Measurements from ENCODE around the gene CD2AP. TPM values are rescaled to one million over a fixed set of nuclear protein-coding genes. Genes with fewer than 3 reads are reported as not detected.

CD2AP gene
- total and polyA plus RNA-seq, 9 donors = 6.9 to 40.7 (median 15.5) TPM

DNA sequence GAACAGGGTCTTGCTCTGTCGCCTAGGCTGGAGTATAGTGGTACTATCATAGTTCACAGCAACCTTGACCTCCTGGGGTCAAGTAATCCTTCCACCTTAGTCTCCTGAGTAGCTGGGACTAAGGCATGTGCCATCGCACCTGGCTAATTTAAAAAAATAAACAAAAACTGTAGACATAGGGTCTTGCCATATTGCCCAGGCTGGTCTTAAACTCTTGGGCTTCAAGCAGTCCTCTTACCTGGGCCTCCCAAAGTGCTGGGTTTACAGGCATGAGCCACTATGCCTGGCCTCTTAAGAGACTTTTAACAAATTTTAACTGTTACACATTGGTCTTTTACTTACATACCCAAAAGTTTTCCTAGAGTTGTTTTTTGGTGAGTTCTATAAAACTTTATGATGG lies 12.4 kb downstream of the CD2AP start:
- TF ChIP-seq POLR2A (IDR thresholded peaks at IDR 0.05) = no peak
- TF ChIP-seq EP300 (IDR thresholded peaks at IDR 0.05) = no peak
- TF ChIP-seq, protein P1, sequence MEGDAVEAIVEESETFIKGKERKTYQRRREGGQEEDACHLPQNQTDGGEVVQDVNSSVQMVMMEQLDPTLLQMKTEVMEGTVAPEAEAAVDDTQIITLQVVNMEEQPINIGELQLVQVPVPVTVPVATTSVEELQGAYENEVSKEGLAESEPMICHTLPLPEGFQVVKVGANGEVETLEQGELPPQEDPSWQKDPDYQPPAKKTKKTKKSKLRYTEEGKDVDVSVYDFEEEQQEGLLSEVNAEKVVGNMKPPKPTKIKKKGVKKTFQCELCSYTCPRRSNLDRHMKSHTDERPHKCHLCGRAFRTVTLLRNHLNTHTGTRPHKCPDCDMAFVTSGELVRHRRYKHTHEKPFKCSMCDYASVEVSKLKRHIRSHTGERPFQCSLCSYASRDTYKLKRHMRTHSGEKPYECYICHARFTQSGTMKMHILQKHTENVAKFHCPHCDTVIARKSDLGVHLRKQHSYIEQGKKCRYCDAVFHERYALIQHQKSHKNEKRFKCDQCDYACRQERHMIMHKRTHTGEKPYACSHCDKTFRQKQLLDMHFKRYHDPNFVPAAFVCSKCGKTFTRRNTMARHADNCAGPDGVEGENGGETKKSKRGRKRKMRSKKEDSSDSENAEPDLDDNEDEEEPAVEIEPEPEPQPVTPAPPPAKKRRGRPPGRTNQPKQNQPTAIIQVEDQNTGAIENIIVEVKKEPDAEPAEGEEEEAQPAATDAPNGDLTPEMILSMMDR (IDR thresholded peaks at IDR 0.05) = no peak
- no peaks in the 10 kb centered on the region for H3K36me3 ChIP-seq
- 49 to 90% (median 83%) methylated on average over 2 of the region's 2 CpGs for WGBS, 3 donors
- no peaks in the 10 kb centered on the region for H3K9me3 ChIP-seq
- no peaks in the 10 kb centered on the region for H3K27me3 ChIP-seq
- no peak overlapping the region for H3K4me3 ChIP-seq
- DNase-seq = no peak
- intact Hi-C loops (cut with DNase I) = no loop called here
- H3K27ac ChIP-seq = no peak overlapping the region
- H3K4me1 ChIP-seq (ENCODE audit: insufficient read depth) = no peaks in the 10 kb centered on the region

DNA sequence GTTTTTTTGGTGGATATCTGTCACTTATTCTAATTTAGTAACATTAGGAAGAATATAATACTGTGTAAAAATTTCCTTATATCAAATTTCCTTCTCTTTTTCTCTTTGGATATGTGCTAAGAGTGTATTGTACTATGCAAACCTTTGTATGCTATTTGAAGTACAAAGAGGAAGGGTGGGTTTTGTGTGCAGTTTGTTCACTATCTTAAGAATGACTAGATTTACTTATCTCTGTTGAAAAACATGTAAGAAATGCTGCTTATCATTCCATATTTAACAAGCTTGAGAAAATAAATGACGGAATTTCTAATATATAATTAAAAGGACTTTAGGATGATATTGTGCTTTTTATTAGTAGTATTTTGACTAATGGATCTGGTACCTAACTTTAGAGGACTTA lies 13.1 kb downstream of the CD2AP start:
- no peak for DNase-seq
- H3K27ac ChIP-seq = no peak overlapping the region
- intact Hi-C loops (cut with DNase I) = no loop called here
- TF ChIP-seq EP300 (IDR thresholded peaks at IDR 0.05) (no peak), POLR2A (IDR thresholded peaks at IDR 0.05) (no peak)
- TF ChIP-seq, protein P1 (IDR thresholded peaks at IDR 0.05) = no peak
- no peak overlapping the region for H3K4me3 ChIP-seq
- no peaks in the 10 kb centered on the region for H3K9me3 ChIP-seq
- no peaks in the 10 kb centered on the region for H3K4me1 ChIP-seq (ENCODE audit: insufficient read depth)
- WGBS, 3 donors = 73 to 85% (median 82%) methylated on average over 1 of the region's 1 CpG
- no peaks in the 10 kb centered on the region for H3K36me3 ChIP-seq
- no peaks in the 10 kb centered on the region for H3K27me3 ChIP-seq

DNA sequence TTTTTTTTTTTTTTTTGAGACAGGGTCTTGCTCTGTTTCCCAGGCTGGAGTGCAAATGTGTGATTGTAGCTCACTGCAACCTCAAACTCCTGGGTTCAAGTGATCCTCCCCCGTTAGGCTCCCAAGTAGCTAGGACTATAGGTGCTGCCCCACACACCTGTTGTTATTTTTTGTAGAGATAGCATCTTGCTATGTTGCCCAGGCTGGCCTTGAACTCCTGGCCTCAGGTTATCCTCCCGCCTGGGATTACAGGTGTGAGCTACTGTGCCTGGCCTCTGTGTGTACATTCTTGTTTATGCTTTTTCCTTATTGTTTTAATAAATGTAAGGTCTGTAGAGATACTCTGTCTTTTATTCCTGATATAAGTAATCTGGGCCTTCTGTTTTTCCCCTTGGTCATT lies 14.8 kb downstream of the CD2AP start:
- no peaks in the 10 kb centered on the region for H3K9me3 ChIP-seq
- H3K36me3 ChIP-seq = no peaks in the 10 kb centered on the region
- no peak overlapping the region for H3K4me3 ChIP-seq
- no peaks in the 10 kb centered on the region for H3K4me1 ChIP-seq (ENCODE audit: insufficient read depth)
- TF ChIP-seq, protein P1 (IDR thresholded peaks at IDR 0.05) = no peak
- TF ChIP-seq POLR2A (IDR thresholded peaks at IDR 0.05) (no peak), EP300 (IDR thresholded peaks at IDR 0.05) (no peak)
- no peak for DNase-seq
- no peak overlapping the region for H3K27ac ChIP-seq
- H3K27me3 ChIP-seq = no peaks in the 10 kb centered on the region
- intact Hi-C loops (cut with DNase I) = no loop called here
- WGBS, 3 donors = 93 to 98% (median 95%) methylated on average over 2 of the region's 2 CpGs

DNA sequence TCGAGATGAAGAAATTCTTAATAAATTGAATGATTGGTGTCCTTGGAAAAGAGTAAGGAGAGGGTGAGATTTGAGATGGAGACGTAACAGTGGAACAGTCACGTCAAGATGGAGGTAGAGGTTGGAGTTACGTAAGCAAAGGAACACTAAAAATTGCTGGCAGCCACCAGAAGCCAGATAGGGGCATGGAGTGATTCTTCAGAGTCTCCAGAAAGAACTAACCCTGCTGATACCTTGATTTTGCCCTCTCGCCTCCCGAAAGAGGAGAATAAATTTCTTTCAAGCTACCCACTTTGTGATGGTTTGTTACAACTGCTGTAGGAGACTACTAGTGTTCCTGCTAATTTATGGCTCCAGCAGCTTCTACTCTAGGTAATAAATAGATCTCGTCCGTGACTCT lies 17.6 kb downstream of the CD2AP start:
- H3K4me3 ChIP-seq = no peak overlapping the region
- 96 to 98% (median 96%) methylated on average over 8 of the region's 8 CpGs for WGBS, 3 donors
- no peak for DNase-seq
- H3K27ac ChIP-seq = no peak overlapping the region
- no peaks in the 10 kb centered on the region for H3K36me3 ChIP-seq
- TF ChIP-seq, protein P1 (IDR thresholded peaks at IDR 0.05) = no peak
- no peak for TF ChIP-seq POLR2A (IDR thresholded peaks at IDR 0.05)
- TF ChIP-seq EP300 (IDR thresholded peaks at IDR 0.05) = no peak
- H3K27me3 ChIP-seq = no peaks in the 10 kb centered on the region
- no peaks in the 10 kb centered on the region for H3K9me3 ChIP-seq
- H3K4me1 ChIP-seq (ENCODE audit: insufficient read depth) = peaks cover 1% of the 10 kb centered on the region
- intact Hi-C loops (cut with DNase I) = no loop called here
